ENCODE results near the gene EN1.

The EN1 gene

GRCh38 chr2:118810766-118811165, 36.7 kb downstream of the EN1 start:
- Histone ChIP-seq H3K9me2 (replicated peaks; ENCODE audit: low read depth, low read length) (no peaks in the 10 kb centered on the region), H3K9me3 (ENCODE audit: insufficient read depth, low read depth, low read length) (no peaks in the 10 kb centered on the region), H3F3A (ENCODE audit: low read depth) (no peaks in the 10 kb centered on the region), H3K79me2 (ENCODE audit: insufficient read depth, low read length) (no peaks in the 10 kb centered on the region), H3K9ac (ENCODE audit: low read depth, low read length, poor library complexity, severe bottlenecking) (no peak overlapping the region), H3K4me1 (ENCODE audit: insufficient read depth, low read length, poor library complexity, severe bottlenecking) (no peaks in the 10 kb centered on the region), H2AFZ (ENCODE audit: low read length) (no peak overlapping the region), H3K36me3 (ENCODE audit: insufficient read depth, low read length) (no peaks in the 10 kb centered on the region), H3K27me3 (ENCODE audit: insufficient read depth, low read length, poor library complexity, severe bottlenecking) (no peaks in the 10 kb centered on the region), H3K4me2 (ENCODE audit: low read depth, low read length, poor library complexity, severe bottlenecking) (no peak overlapping the region), H3K4me3 (ENCODE audit: low read length, poor library complexity, severe bottlenecking) (no peak overlapping the region), H4K20me1 (ENCODE audit: insufficient read depth, low read length, poor library complexity, severe bottlenecking) (no peaks in the 10 kb centered on the region)
- no peak for TF ChIP-seq EZH2phosphoT487 (IDR thresholded peaks at IDR 0.05; ENCODE audit: borderline replicate concordance)
- TF ChIP-seq, protein P1, sequence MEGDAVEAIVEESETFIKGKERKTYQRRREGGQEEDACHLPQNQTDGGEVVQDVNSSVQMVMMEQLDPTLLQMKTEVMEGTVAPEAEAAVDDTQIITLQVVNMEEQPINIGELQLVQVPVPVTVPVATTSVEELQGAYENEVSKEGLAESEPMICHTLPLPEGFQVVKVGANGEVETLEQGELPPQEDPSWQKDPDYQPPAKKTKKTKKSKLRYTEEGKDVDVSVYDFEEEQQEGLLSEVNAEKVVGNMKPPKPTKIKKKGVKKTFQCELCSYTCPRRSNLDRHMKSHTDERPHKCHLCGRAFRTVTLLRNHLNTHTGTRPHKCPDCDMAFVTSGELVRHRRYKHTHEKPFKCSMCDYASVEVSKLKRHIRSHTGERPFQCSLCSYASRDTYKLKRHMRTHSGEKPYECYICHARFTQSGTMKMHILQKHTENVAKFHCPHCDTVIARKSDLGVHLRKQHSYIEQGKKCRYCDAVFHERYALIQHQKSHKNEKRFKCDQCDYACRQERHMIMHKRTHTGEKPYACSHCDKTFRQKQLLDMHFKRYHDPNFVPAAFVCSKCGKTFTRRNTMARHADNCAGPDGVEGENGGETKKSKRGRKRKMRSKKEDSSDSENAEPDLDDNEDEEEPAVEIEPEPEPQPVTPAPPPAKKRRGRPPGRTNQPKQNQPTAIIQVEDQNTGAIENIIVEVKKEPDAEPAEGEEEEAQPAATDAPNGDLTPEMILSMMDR (conservative IDR thresholded peaks at IDR 0.05; ENCODE audit: low read length): no peak

GRCh38 chr2:118808429-118808809, 39.0 kb downstream of the EN1 start:
- Histone ChIP-seq H3K9ac (ENCODE audit: low read depth, low read length, poor library complexity, severe bottlenecking) (no peak overlapping the region), H3K4me3 (ENCODE audit: low read length, poor library complexity, severe bottlenecking) (no peak overlapping the region), H3K36me3 (ENCODE audit: insufficient read depth, low read length) (no peaks in the 10 kb centered on the region), H2AFZ (ENCODE audit: low read length) (no peak overlapping the region), H3K9me2 (replicated peaks; ENCODE audit: low read depth, low read length) (no peaks in the 10 kb centered on the region), H3K79me2 (ENCODE audit: insufficient read depth, low read length) (no peaks in the 10 kb centered on the region), H3K4me2 (ENCODE audit: low read depth, low read length, poor library complexity, severe bottlenecking) (no peak overlapping the region), H4K20me1 (ENCODE audit: insufficient read depth, low read length, poor library complexity, severe bottlenecking) (no peaks in the 10 kb centered on the region), H3F3A (ENCODE audit: low read depth) (no peaks in the 10 kb centered on the region), H3K4me1 (ENCODE audit: insufficient read depth, low read length, poor library complexity, severe bottlenecking) (no peaks in the 10 kb centered on the region), H3K27me3 (ENCODE audit: insufficient read depth, low read length, poor library complexity, severe bottlenecking) (no peaks in the 10 kb centered on the region), H3K9me3 (ENCODE audit: insufficient read depth, low read depth, low read length) (no peaks in the 10 kb centered on the region)
- TF ChIP-seq EZH2phosphoT487 (IDR thresholded peaks at IDR 0.05; ENCODE audit: borderline replicate concordance): no peak
- TF ChIP-seq, protein P1 (conservative IDR thresholded peaks at IDR 0.05; ENCODE audit: low read length): no peak

DNA sequence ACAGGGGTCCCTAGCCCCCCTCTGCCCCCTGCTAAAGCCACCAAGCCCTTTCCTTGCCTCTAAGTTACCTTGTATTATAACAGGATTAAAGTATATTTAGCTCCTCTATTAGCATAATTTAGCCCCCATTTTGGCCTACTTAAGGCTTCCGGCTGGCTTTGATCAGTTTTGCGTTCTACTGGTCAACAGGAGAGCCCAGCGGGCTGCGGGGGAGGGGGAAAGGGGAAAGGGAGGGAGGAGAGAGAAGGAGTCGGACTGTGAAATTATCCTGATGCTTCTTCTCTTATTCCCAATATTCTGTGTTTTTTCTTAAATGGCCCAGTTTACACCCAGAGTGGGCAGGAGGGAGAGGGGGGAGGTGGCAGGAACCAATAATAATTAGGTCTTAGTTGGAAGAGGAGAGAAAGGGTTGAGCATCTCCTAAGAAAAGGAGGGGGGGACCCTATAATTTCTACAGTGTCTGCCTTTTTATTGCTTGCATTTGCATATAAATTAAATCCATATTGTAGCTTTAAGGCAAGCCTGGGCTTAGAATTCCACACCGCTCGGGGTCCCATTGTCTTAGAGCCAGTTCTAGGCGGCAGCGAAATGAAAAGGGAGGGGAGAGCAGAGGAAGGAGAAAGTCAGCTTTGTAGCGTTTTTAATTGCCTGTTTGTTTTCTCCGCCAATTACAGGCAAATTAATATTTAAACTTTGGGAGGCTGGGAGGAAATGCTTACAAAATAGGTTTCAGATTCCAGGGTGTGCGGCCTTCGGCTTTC, 39.6 kb downstream of the EN1 start:
- Histone ChIP-seq H3K9me2 (replicated peaks; ENCODE audit: low read depth, low read length) (no peaks in the 10 kb centered on the region), H3K9ac (ENCODE audit: low read depth, low read length, poor library complexity, severe bottlenecking) (no peak overlapping the region), H2AFZ (ENCODE audit: low read length) (no peak overlapping the region), H3K4me1 (ENCODE audit: insufficient read depth, low read length, poor library complexity, severe bottlenecking) (no peaks in the 10 kb centered on the region), H3F3A (ENCODE audit: low read depth) (no peaks in the 10 kb centered on the region), H3K36me3 (ENCODE audit: insufficient read depth, low read length) (no peaks in the 10 kb centered on the region), H3K27me3 (ENCODE audit: insufficient read depth, low read length, poor library complexity, severe bottlenecking) (no peaks in the 10 kb centered on the region), H3K79me2 (ENCODE audit: insufficient read depth, low read length) (no peaks in the 10 kb centered on the region), H3K4me2 (ENCODE audit: low read depth, low read length, poor library complexity, severe bottlenecking) (no peak overlapping the region), H4K20me1 (ENCODE audit: insufficient read depth, low read length, poor library complexity, severe bottlenecking) (no peaks in the 10 kb centered on the region), H3K4me3 (ENCODE audit: low read length, poor library complexity, severe bottlenecking) (no peak overlapping the region), H3K9me3 (ENCODE audit: insufficient read depth, low read depth, low read length) (no peaks in the 10 kb centered on the region)
- no peak for TF ChIP-seq EZH2phosphoT487 (IDR thresholded peaks at IDR 0.05; ENCODE audit: borderline replicate concordance)
- TF ChIP-seq, protein P1 (conservative IDR thresholded peaks at IDR 0.05; ENCODE audit: low read length): no peak

Data from Loucy (cell line).